Measurements from ENCODE around the gene TMEM165.

TMEM165 gene

GRCh38 chr4:55399581-55399980 lies 3.8 kb downstream of the TMEM165 start:
- DNase-seq (ENCODE audit: low read depth in 3 of 3, low spot score in 1 of 3) = no peak

GRCh38 chr4:55405073-55405472 lies 9.3 kb downstream of the TMEM165 start:
- no peak for DNase-seq (ENCODE audit: low read depth in 3 of 3, low spot score in 1 of 3)

- no peak for DNase-seq (ENCODE audit: low read depth in 3 of 3, low spot score in 1 of 3)
These were observed 10.8 kb downstream of the TMEM165 start for GRCh38 chr4:55406545-55406944.

- no peak for DNase-seq (ENCODE audit: low read depth in 3 of 3, low spot score in 1 of 3)
These were observed 11.4 kb downstream of the TMEM165 start for GRCh38 chr4:55407119-55407518.

GRCh38 chr4:55407764-55408163 lies 12.0 kb downstream of the TMEM165 start:
- no peak for DNase-seq (ENCODE audit: low read depth in 3 of 3, low spot score in 1 of 3)

- DNase-seq (ENCODE audit: low read depth in 3 of 3, low spot score in 1 of 3) = no peak
These were observed 13.9 kb downstream of the TMEM165 start for GRCh38 chr4:55409468-55410171.

- no peak for DNase-seq (ENCODE audit: low read depth in 3 of 3, low spot score in 1 of 3)
These were observed 14.7 kb downstream of the TMEM165 start for GRCh38 chr4:55410431-55410830.

GRCh38 chr4:55411621-55412020 lies 15.9 kb downstream of the TMEM165 start:
- no peak for DNase-seq (ENCODE audit: low read depth in 3 of 3, low spot score in 1 of 3)

- DNase-seq (ENCODE audit: low read depth in 3 of 3, low spot score in 1 of 3) = no peak
These were observed 20.4 kb downstream of the TMEM165 start for GRCh38 chr4:55416176-55416575.

- DNase-seq (ENCODE audit: low read depth in 3 of 3, low spot score in 1 of 3) = no peak
These were observed 29.0 kb downstream of the TMEM165 start for GRCh38 chr4:55424791-55425190.

GRCh38 chr4:55431710-55432336 lies 36.1 kb downstream of the TMEM165 start:
- DNase-seq (ENCODE audit: low read depth in 3 of 3, low spot score in 1 of 3) = no peak

- DNase-seq (ENCODE audit: low read depth in 3 of 3, low spot score in 1 of 3) = no peak
These were observed 39.5 kb downstream of the TMEM165 start for GRCh38 chr4:55435141-55435841.

GRCh38 chr4:55437356-55437796 lies 41.6 kb downstream of the TMEM165 start:
- no peak for DNase-seq (ENCODE audit: low read depth in 3 of 3, low spot score in 1 of 3)

GRCh38 chr4:55437823-55438222 lies 42.1 kb downstream of the TMEM165 start:
- no peak for DNase-seq (ENCODE audit: low read depth in 3 of 3, low spot score in 1 of 3)

- DNase-seq (ENCODE audit: low read depth in 3 of 3, low spot score in 1 of 3) = no peak
These were observed 42.6 kb downstream of the TMEM165 start for GRCh38 chr4:55438314-55438713.

GRCh38 chr4:55439023-55439422 lies 43.3 kb downstream of the TMEM165 start:
- DNase-seq (ENCODE audit: low read depth in 3 of 3, low spot score in 1 of 3) = no peak

GRCh38 chr4:55440786-55441185 lies 45.0 kb downstream of the TMEM165 start:
- DNase-seq (ENCODE audit: low read depth in 3 of 3, low spot score in 1 of 3) = no peak

GRCh38 chr4:55442541-55442940 lies 46.8 kb downstream of the TMEM165 start:
- DNase-seq (ENCODE audit: low read depth in 3 of 3, low spot score in 1 of 3) = no peak

- DNase-seq (ENCODE audit: low read depth in 3 of 3, low spot score in 1 of 3) = no peak
These were observed 49.1 kb downstream of the TMEM165 start for GRCh38 chr4:55444827-55445226.

- DNase-seq (ENCODE audit: low read depth in 3 of 3, low spot score in 1 of 3) = no peak
These were observed 50.3 kb downstream of the TMEM165 start for GRCh38 chr4:55445921-55446577.

GRCh38 chr4:55446578-55446922 lies 50.8 kb downstream of the TMEM165 start:
- DNase-seq (ENCODE audit: low read depth in 3 of 3, low spot score in 1 of 3) = no peak
